Putamen (tissue), 1 donor: ENCODE data around the gene ECSCR.
A peak's percentile ranks its signal among the peaks of the same experiment; 100 is the strongest.
"Not testable (repeated sequence)": the region's sequence is repeated elsewhere in the genome, so short reads cannot be mapped to it uniquely, and the experiment has no call there.

Experiments used
- DNase-seq: peaks from one replicate; pipeline ENCODE4 v3.0.0-alpha.2; 2016; ENCODE audit warnings: low spot score

The ECSCR gene

GRCh38 chr5:139413963-139414362 is 48.6 kb downstream of the ECSCR start:
- DNase-seq, result no peak

- no peak for DNase-seq
These were observed 49.4 kb downstream of the ECSCR start for GRCh38 chr5:139413153-139413552.

DNA sequence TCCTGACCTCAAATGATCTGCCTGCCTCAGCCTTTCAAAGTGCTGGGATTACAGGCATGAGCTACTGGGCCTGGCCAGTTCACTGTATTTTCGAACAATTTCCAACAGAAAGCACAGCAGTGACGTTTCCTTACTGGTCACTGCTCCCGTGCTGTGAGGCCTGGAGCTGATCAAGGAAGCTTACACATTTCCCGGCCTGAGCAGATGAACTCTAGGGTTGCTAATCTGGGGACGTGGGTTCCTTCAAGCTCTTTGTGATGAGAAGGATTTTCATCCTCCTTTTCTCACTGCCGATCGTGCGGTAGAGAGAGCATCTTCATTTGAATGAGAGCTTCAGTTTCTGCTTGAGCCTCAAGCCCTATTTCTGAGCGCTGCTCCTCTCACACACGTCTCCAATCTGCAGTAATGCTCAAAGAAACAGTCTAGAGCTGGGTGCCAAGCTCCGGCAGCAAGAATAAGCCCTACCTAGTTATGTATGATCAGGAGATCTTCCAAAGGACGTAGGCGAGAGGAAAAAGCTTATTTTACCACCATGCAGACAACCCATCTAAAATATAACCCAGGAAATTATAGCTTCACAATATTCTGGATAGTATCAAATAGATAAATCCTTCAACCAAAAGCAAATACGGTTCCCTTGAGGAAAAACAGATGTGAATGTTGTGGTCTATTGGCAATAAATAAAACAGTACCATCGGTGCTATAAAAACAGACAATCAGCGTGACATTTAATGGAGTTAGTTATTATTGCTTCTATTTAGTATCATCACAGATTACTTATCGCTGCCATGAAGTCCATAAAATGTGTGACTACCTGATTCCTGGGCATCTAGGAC is 51.3 kb downstream of the ECSCR start:
- peak; percentile 72 for DNase-seq

DNA sequence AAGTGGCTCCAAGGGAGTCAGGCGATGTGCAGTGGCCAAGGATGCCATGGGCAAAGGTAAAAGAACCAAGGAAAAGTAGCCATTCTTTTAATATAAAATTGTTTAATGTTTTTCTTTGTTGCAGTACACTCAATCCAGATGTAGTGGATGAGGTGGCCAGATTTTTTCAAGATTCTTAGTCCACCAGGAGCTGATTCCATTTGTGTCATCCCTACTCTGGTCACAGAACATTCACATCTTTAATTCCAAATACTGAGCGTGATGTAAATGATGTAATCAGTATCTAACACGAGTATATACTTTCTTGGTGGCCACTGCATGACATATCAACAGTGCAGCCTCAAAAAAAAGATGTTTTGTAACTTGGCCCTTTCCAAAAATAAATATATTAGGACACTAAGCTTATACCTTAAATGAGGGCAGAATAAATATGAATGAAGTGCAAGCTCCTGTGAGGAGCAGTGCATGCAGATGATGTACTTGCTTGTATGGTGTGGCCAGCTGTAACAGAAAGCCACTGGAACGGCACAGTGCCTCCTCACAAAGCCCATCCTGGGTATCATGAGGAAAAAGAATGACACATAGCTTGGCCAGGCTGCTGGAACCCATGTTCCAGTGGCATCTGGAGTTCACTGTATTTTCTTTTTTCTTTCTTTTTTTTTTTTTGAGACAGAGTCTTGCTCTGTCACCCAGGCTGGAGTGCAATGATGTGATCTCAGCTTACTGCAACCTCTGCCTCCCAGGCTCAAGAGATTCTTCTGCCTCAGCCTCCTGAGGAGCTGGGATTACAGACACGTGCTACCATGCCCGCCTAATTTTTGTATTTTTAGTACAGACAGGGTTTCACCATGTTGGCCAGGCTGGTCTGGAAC is 52.2 kb downstream of the ECSCR start:
- DNase-seq, result no peak

DNA sequence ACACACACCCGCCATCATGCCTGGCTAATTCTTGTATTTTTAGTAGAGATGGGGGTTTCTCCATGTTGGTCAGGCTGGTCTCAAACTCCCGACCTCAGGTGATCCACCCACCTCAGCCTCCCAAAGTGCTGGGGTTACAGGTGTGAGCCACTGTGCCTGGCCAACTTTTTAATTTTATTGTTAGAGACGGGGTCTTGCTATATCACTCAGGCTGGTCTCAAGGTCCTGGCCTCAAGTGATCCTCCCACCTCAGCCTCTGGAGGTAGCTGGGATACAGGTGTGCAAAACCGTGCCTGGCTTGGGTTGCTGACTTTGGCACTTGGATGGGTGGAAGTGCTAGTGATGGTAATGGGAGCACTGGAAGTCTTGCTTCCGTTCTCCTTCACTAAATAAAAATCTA is 53.4 kb downstream of the ECSCR start:
- not testable (repeated sequence) for DNase-seq

- no peak for DNase-seq
These were observed 54.4 kb downstream of the ECSCR start for GRCh38 chr5:139408191-139408590.

DNA sequence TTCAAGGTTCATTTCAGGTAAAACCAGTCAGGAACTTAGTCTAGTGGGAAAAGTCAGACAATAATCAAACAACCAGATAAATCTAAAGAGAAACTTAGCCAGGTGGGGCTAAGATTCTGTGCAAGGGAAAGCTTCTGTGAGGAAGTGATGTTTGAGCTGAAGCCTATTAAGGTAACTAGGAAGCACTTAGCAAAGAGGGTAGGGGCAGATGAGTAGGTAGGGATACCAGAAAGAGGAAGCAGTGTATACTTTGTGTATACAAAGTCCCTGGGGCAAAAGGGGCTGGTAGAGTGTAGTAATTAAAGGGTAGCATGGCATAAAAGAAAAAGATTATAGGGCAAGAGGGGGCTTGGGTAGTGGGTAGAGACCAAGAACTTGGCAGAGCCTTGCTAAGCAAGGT is 55.0 kb downstream of the ECSCR start:
- no peak for DNase-seq

GRCh38 chr5:139406963-139407362 is 55.6 kb downstream of the ECSCR start:
- no peak for DNase-seq

DNA sequence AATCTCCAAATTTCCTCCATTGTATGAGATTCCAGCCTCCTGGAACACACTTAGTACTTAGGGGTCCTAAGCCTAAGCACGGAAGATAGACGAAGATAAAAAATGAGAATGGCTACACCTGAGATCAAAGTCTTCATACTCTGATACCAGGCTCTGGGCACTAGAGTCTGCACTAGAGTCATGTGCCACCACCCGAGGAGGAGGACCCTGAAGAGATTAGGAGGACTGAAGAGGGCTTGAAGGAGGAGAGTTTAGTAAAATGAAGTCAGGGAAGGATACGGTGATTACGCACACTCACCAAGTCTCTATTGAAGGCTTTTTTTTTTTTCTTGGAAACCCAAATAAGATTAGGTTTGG is 58.1 kb downstream of the ECSCR start:
- no peak for DNase-seq

GRCh38 chr5:139403787-139404483 is 58.6 kb downstream of the ECSCR start, which contains the start of gene SPATA24:
TSS of gene SPATA24 (minus strand) at chr5:139404089. CDS start at chr5:139404060, 29 bp downstream.
- peak; percentile 98 for DNase-seq

- no peak for DNase-seq
These were observed 59.1 kb downstream of the ECSCR start for GRCh38 chr5:139403418-139403786.

DNA sequence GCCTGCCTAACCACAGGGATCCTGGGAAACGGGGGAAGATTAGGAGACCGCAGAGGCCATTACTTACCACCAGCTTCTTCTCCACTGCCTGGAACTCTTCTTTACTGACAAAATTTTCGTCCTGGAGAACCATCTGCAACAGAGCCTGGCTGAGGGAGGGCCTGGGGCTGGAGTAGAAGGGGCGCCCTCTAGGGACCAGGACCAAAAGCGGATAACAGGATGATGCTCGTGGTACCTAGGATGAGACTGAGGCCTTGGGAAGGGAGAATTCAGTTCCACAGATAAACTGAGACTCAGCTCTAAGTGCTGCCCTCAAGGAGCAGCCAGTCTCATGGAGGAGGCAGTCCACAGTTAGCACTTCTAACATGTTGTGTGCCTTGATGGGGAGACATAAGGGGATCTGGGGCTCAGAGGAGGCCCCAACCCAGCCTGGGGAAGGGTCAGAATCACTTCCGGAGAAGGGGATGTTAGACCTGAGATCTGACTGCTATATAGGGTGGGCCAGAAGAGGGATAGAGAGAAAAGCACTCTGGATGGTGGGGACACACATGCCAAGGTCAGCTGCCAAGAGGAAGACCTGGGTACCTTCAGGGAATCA is 59.9 kb downstream of the ECSCR start:
- DNase-seq, result no peak

DNA sequence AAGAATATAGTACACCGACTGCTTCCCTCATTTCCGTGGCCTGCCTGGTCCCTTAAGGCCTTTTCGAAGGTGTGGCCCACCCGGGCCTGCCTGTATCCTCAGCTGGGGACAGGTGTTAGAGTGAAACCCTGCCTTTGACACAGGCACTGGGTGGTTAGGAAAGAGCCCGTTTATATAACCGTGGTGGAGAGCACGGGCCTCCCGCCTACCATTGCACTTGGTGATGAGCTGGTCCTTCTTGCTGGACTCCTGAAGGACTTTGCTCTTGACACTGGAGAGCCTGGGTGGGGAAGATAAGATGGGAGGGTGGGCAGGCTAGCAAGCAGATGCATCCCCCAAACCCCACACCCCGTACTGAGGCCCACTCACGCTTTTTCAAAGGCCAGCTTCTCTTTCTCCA is 61.0 kb downstream of the ECSCR start:
- DNase-seq, result no peak

- DNase-seq, result no peak
These were observed 62.9 kb downstream of the ECSCR start for GRCh38 chr5:139399501-139400121.
